HepG2 (cell line): ENCODE measurements around the gene SAP130. TPM values are rescaled to one million over a fixed set of nuclear protein-coding genes. Genes with fewer than 3 reads are reported as not detected.

Experiments
- ATAC-seq: fragments of 200-7000 bp; cut with Tn5 transposase; 3 replicates; pipeline ENCODE4 v1.9.1; 2020; ENCODE audit warnings: mild to moderate bottlenecking, moderate library complexity
- BruUV-seq: library from RNA; stranded (reverse); fragments of 400-500 nt; replicated peaks from 2 replicates; lab custom pipeline; 2021; lab: Mats Ljungman, UMichigan
- CTCF ChIA-PET: fragments of 300-600 bp; formaldehyde crosslinking; extraction: SDS; loops from one replicate; lab custom pipeline; 2021; ENCODE audit warnings: low total read pairs, inconsistent platforms, low intra/inter-chr PET ratio; lab: Yijun Ruan, JAX
- POLR2A ChIA-PET: fragments of 350-600 bp; sonication (Branson Sonifier 250); formaldehyde crosslinking; loops from one replicate; lab custom pipeline; 2020; ENCODE audit warnings: antibody characterized with exemption, inconsistent platforms; lab: Yijun Ruan, JAX
- DNase-seq: peaks from one replicate; pipeline ENCODE4 v3.0.0-alpha.2; 2015; ENCODE audit warnings: low spot score
- FAIRE-seq: peaks from 3 replicates; lab custom pipeline; 2011; peaks lifted over from hg19 to GRCh38; lab: Jason Lieb, UNC
- H2AFZ ChIP-seq: one replicate; pipeline ENCODE4 v1.6.1; 2011; ENCODE audit warnings: low read length, inconsistent platforms
- H3K27ac ChIP-seq: fragments of 300-600 bp; 3 replicates; pipeline ENCODE4 v1.8.0; 2011; ENCODE audit warnings: mixed run types, mild to moderate bottlenecking, mixed read lengths, low read length, inconsistent platforms; ENCODE audit not compliant: insufficient read depth; ENCODE audit errors: extremely low read length
- H3K27me3 ChIP-seq, 2 experiments: fragments of 200-600 bp in 1 of 2; 2 replicates in 1 of 2; 3 replicates in 1 of 2; pipeline versions ENCODE4 v1.6.0 to v1.8.0; 2011; ENCODE audit warnings: low read length in 2 of 2, mild to moderate bottlenecking in 2 of 2, moderate library complexity in 2 of 2, inconsistent platforms in 1 of 2; ENCODE audit not compliant: insufficient read depth in 2 of 2, control insufficient read depth in 1 of 2
- H3K36me3 ChIP-seq, 2 experiments: fragments of 200-600 bp in 1 of 2; replicated peaks in 1 of 2; 2 replicates in 1 of 2; 3 replicates in 1 of 2; pipeline versions ENCODE4 v1.5.1 to v1.8.0; 2011; ENCODE audit warnings: low read length in 2 of 2, inconsistent platforms in 1 of 2; ENCODE audit not compliant: insufficient read depth in 2 of 2, control insufficient read depth in 1 of 2
- H3K4me1 ChIP-seq: 2 replicates; pipeline ENCODE4 v1.5.1; 2012; ENCODE audit warnings: low read length, inconsistent platforms; ENCODE audit not compliant: insufficient read depth
- H3K4me2 ChIP-seq: 2 replicates; pipeline ENCODE4 v1.6.0; 2011; ENCODE audit warnings: low read depth, low read length, inconsistent platforms
- H3K4me3 ChIP-seq, 3 experiments: fragments of 200-600 bp in 1 of 3; sonication (generic), shearing (Covaris generic) in 1 of 3; replicated peaks in 1 of 3; 2 replicates each; pipeline ENCODE4 v1.5.1; 2011 to 2016; ENCODE audit warnings: low read length in 3 of 3, inconsistent platforms in 2 of 3, low read depth in 2 of 3, mild to moderate bottlenecking in 2 of 3, control low read depth in 1 of 3, mixed read lengths in 1 of 3; ENCODE audit not compliant: insufficient read depth in 1 of 3
- H3K79me2 ChIP-seq: one replicate; pipeline ENCODE4 v1.6.1; 2011; ENCODE audit warnings: low read length, inconsistent platforms; ENCODE audit not compliant: insufficient read depth
- H3K9ac ChIP-seq: 2 replicates; pipeline ENCODE4 v1.6.0; 2011; ENCODE audit warnings: mild to moderate bottlenecking, low read depth, low read length, inconsistent platforms; ENCODE audit not compliant: insufficient read depth
- H3K9me3 ChIP-seq: 2 replicates; pipeline ENCODE4 v1.5.1; 2012; ENCODE audit warnings: mild to moderate bottlenecking, low read length
- H4K20me1 ChIP-seq: 2 replicates; pipeline ENCODE4 v1.6.0; 2011; ENCODE audit warnings: inconsistent platforms, mild to moderate bottlenecking, low read length, moderate library complexity; ENCODE audit not compliant: insufficient read depth
- CEBPB ChIP-seq: IDR thresholded peaks from 2 replicates; pipeline ENCODE4 v1.6.1; 2011; ENCODE audit warnings: low read depth, low read length, improper control_type of control experiment, borderline replicate concordance
- EHMT2 ChIP-seq: fragments of 200-600 bp; sonication (generic); IDR thresholded peaks from 2 replicates; pipeline ENCODE4 v1.7.0; 2017; ENCODE audit warnings: antibody characterized with exemption, low read depth, low read length, borderline replicate concordance
- PAX8 ChIP-seq: sonication (generic); formaldehyde crosslinking; IDR thresholded peaks from 2 replicates; pipeline ENCODE4 v1.8.0; 2022; ENCODE audit warnings: mild to moderate bottlenecking, missing genetic modification reagents, borderline replicate concordance
- RBAK ChIP-seq: sonication (generic); formaldehyde crosslinking; IDR thresholded peaks from 2 replicates; pipeline ENCODE4 v1.5.1; 2020; ENCODE audit warnings: mild to moderate bottlenecking, missing genetic modification reagents
- SNAI1 ChIP-seq: sonication (generic); formaldehyde crosslinking; IDR thresholded peaks from 2 replicates; pipeline ENCODE4 v1.5.0; 2020; ENCODE audit warnings: mild to moderate bottlenecking, missing genetic modification reagents, borderline replicate concordance
- SOX6 ChIP-seq, 2 experiments: fragments of 450-650 bp in 1 of 2; sonication (generic) in 1 of 2; formaldehyde crosslinking in 1 of 2; IDR thresholded peaks; 2 replicates each; pipeline versions ENCODE4 v1.4.0 to v1.6.1; 2017 to 2020; ENCODE audit warnings: antibody characterized with exemption in 1 of 2, mild to moderate bottlenecking in 1 of 2, missing genetic modification reagents in 1 of 2
- TCF12 ChIP-seq, 2 experiments: fragments of 450-650 bp in 1 of 2; sonication (generic) in 1 of 2; formaldehyde crosslinking in 1 of 2; IDR thresholded peaks; 2 replicates each; pipeline versions ENCODE4 v1.6.1 to v1.8.0; 2017 to 2022; ENCODE audit warnings: antibody characterized with exemption in 1 of 2, mild to moderate bottlenecking in 1 of 2, missing genetic modification reagents in 1 of 2, moderate library complexity in 1 of 2
- ZNF33B ChIP-seq: sonication (generic); formaldehyde crosslinking; IDR thresholded peaks from 2 replicates; pipeline ENCODE4 v1.5.1; 2020; ENCODE audit warnings: mild to moderate bottlenecking, missing genetic modification reagents
- ZNF430 ChIP-seq: sonication (generic); formaldehyde crosslinking; IDR thresholded peaks from 2 replicates; pipeline ENCODE4 v1.9.0; 2021; ENCODE audit warnings: mild to moderate bottlenecking, missing genetic modification reagents
- ZNF564 ChIP-seq: sonication (generic); formaldehyde crosslinking; IDR thresholded peaks from 2 replicates; pipeline ENCODE4 v1.8.1; 2023; ENCODE audit warnings: mild to moderate bottlenecking, missing genetic modification reagents
- ZNF567 ChIP-seq: sonication (generic); formaldehyde crosslinking; IDR thresholded peaks from 2 replicates; pipeline ENCODE4 v1.8.1; 2023; ENCODE audit warnings: mild to moderate bottlenecking, missing genetic modification reagents, borderline replicate concordance
- ZNF790 ChIP-seq: sonication (generic); formaldehyde crosslinking; IDR thresholded peaks from 2 replicates; pipeline ENCODE4 v1.8.0; 2022; ENCODE audit warnings: missing genetic modification reagents, mild to moderate bottlenecking, borderline replicate concordance
- ZNF878 ChIP-seq: sonication (generic); formaldehyde crosslinking; IDR thresholded peaks from 2 replicates; pipeline ENCODE4 v1.8.1; 2023; ENCODE audit warnings: mild to moderate bottlenecking, missing genetic modification reagents, moderate library complexity
- ZSCAN31 ChIP-seq: sonication (generic); formaldehyde crosslinking; IDR thresholded peaks from 2 replicates; pipeline ENCODE4 v1.5.0; 2020; ENCODE audit warnings: low read depth, mild to moderate bottlenecking, missing genetic modification reagents
- WGBS: methylation state at CpG from one replicate; pipeline ENCODE4 v1.1.6; 2017; ENCODE audit warnings: low lambda C conversion rate; 5-methylcytosine and 5-hydroxymethylcytosine counted together
- in situ Hi-C: cut with HindIII; loops from 2 replicates; pipeline ENCODE4 v1.10.0; 2017; ENCODE audit warnings: low pct_unique_long_range_greater_than_20kb; ENCODE audit not compliant: extremely low pct_ligation_motif_present
- intact Hi-C: fragments of 100-400 bp; cut with micrococcal nuclease; formaldehyde crosslinking; loops from one replicate; pipeline ENCODE4 v1.10.0; 2022; ENCODE audit not compliant: unreplicated experiment
- polyA plus RNA-seq, 8 experiments: library from polyadenylated mRNA; depleted of rRNA in 3 of 8; stranded (reverse) in 7 of 8; unstranded in 1 of 8; fragments of >200 nt; fragmentation: Illumina TruSeq in 4 of 8; extraction: Trizol in 4 of 8; gene quantifications; 2 replicates each; pipeline versions ENCODE4 v1.2.1 to v1.2.3, GENCODE V29; 2011 to 2016; ENCODE audit warnings: low read depth in 4 of 8, missing spikeins in 1 of 8, mixed read lengths in 1 of 8; ENCODE audit not compliant: insufficient read depth in 1 of 8
- total RNA-seq, 5 experiments: library from RNA; depleted of rRNA; stranded (reverse); fragments of >200 nt; fragmentation: Illumina TruSeq; extraction: Trizol; gene quantifications; 2 replicates each; pipeline ENCODE4 v1.2.3, GENCODE V29; 2016; ENCODE audit warnings: low read depth in 1 of 5
- TF ChIP-seq, protein P1 (sequence below): sonication (generic); formaldehyde crosslinking; IDR thresholded peaks from 2 replicates; pipeline ENCODE4 v1.5.0; 2020; ENCODE audit warnings: missing genetic modification reagents
- TF ChIP-seq, protein P2 (sequence below): sonication (generic); formaldehyde crosslinking; IDR thresholded peaks from 2 replicates; pipeline ENCODE4 v1.8.1; 2023; ENCODE audit warnings: mild to moderate bottlenecking, inconsistent platforms, moderate library complexity, missing genetic modification reagents, borderline replicate concordance
- TF ChIP-seq, protein P3 (sequence below): sonication (generic); formaldehyde crosslinking; IDR thresholded peaks from 2 replicates; pipeline ENCODE4 v1.5.0; 2020; ENCODE audit warnings: missing genetic modification reagents

SAP130 gene
- total and polyA plus RNA-seq, 2 of the 13 experiments (the other 11 are each of a cell fraction or from before 2014, with no cell fraction given), result 11.1 to 18.6 TPM

DNA sequence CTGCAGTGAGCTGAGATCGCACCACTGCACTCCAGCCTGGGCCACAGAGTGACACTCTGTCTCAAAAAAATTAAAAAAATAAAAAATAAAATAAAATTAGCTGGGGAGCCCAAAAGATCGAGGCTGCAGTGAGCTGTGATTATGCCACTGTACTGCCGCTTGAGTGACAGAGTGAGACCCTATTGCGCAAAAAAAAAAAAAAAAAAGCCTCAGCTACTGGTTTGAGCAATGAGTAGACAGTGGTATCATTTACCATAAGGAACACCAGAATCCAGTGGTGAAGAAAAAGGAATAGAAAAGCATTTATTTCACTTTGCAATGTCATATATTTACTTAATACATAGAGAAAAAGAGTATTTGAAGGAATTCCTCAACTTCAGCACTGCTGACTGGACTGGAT, 3.0 kb downstream of the SAP130 start:
- Histone ChIP-seq H3K9me3 (no peaks in the 10 kb centered on the region), H3K9ac (no peak overlapping the region), H3K4me1 (peaks cover 26% of the 10 kb centered on the region), H4K20me1 (no peaks in the 10 kb centered on the region), H3K27ac (no peak overlapping the region), H3K4me2 (no peak overlapping the region), H3K79me2 (peaks cover 28% of the 10 kb centered on the region), H2AFZ (no peak overlapping the region), H3K4me3 (no peak overlapping the region), H3K36me3 (peaks cover 0 to 25% of the 10 kb centered on the region in 2 experiments; a peak in 2 of 5 replicates), H3K27me3 (no peaks in the 10 kb centered on the region; a peak in 1 of 5 replicates)
- TF ChIP-seq, protein P1, sequence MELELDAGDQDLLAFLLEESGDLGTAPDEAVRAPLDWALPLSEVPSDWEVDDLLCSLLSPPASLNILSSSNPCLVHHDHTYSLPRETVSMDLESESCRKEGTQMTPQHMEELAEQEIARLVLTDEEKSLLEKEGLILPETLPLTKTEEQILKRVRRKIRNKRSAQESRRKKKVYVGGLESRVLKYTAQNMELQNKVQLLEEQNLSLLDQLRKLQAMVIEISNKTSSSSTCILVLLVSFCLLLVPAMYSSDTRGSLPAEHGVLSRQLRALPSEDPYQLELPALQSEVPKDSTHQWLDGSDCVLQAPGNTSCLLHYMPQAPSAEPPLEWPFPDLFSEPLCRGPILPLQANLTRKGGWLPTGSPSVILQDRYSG, result no peak
- TF ChIP-seq SNAI1 (CRISPR knock-in tag) (no peak), ZNF567 (CRISPR knock-in tag) (no peak), CEBPB (peak; percentile 68), EHMT2 (no peak), ZNF878 (CRISPR knock-in tag) (no peak)
- 91% methylated on average over 4 of the region's 4 CpGs for WGBS
- no TSS peak for BruUV-seq
- in situ Hi-C loops, result no loop called here
- FAIRE-seq (no peak), DNase-seq (no peak), ATAC-seq (no peak)
- ChIA-PET CTCF (no interaction called here), POLR2A (no interaction called here)
- intact Hi-C loops, result loop anchor here (5.0 kb wide), 1 partner anchor 282 kb away; no protein-coding TSS in a partner anchor

DNA sequence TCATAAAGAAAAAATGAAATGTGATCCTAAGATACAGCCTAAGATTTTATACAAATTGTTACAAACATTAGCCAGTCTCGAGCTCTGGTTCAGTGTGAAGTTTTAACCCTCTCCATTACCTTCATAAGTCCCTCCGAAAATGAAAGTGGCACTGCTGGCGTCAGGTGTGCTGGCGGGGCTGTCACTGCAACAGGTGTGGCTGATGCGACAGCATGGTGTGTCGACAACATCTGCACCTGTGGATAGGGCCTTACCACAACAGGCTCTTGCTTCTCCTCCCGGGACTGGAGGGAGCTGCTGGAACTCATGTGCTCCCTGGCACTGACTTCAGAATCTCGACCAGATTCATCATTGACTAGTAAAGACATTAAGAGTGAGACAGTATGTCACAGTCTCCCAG, 10.3 kb downstream of the SAP130 start:
- H3K4me1 ChIP-seq, result no peaks in the 10 kb centered on the region
- H3K9me3 ChIP-seq, result no peaks in the 10 kb centered on the region
- no peak overlapping the region for H3K4me2 ChIP-seq
- no TSS peak for BruUV-seq
- 96% methylated on average over 8 of the region's 8 CpGs for WGBS
- H3K36me3 ChIP-seq, result peaks cover 30 to 66% of the 10 kb centered on the region in 2 experiments
- H3K27me3 ChIP-seq, result no peaks in the 10 kb centered on the region
- no peak for DNase-seq
- H4K20me1 ChIP-seq, result no peaks in the 10 kb centered on the region
- ChIA-PET CTCF (no interaction called here), POLR2A (no interaction called here)
- no peak overlapping the region for H2AFZ ChIP-seq
- in situ Hi-C loops, result no loop called here
- no peak for FAIRE-seq
- no peaks in the 10 kb centered on the region for H3K79me2 ChIP-seq
- no peak for ATAC-seq
- H3K4me3 ChIP-seq, result no peak overlapping the region
- no peak overlapping the region for H3K27ac ChIP-seq
- intact Hi-C loops, result no loop called here
- H3K9ac ChIP-seq, result no peak overlapping the region
- TF ChIP-seq, protein P2, sequence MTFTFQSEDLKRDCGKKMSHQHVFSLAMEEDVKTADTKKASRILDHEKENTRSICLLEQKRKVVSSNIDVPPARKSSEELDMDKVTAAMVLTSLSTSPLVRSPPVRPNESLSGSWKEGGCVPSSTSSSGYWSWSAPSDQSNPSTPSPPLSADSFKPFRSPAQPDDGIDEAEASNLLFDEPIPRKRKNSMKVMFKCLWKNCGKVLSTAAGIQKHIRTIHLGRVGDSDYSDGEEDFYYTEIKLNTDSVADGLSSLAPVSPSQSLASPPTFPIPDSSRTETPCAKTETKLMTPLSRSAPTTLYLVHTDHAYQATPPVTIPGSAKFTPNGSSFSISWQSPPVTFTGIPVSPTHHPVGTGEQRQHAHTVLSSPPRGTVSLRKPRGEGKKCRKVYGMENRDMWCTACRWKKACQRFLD (CRISPR knock-in tag), result no peak
- no peak for TF ChIP-seq ZNF430
- TF ChIP-seq SOX6 (IDR thresholded peaks at IDR 0.05), result no peak
- no peak for TF ChIP-seq SOX6 (CRISPR knock-in tag; IDR thresholded peaks at IDR 0.05)
- TF ChIP-seq ZNF790 (CRISPR knock-in tag), result no peak
- TF ChIP-seq ZSCAN31 (CRISPR knock-in tag), result no peak
- TF ChIP-seq PAX8 (CRISPR knock-in tag), result no peak
- TF ChIP-seq RBAK (CRISPR knock-in tag), result no peak
- TF ChIP-seq TCF12 (IDR thresholded peaks at IDR 0.05), result no peak
- TF ChIP-seq TCF12 (CRISPR knock-in tag; IDR thresholded peaks at IDR 0.05), result no peak
- no peak for TF ChIP-seq ZNF564 (CRISPR knock-in tag)
- TF ChIP-seq, protein P3, sequence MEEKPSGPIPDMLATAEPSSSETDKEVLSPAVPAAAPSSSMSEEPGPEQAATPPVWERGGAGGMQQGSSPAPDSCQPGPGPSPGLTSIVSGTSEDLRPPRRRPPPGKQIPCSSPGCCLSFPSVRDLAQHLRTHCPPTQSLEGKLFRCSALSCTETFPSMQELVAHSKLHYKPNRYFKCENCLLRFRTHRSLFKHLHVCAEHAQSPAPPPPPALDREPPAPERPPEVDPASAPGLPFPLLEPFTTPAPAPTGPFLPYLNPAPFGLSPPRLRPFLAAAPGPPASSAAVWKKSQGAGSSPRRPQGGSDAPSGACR, result no peak
- no peak for TF ChIP-seq ZNF33B
